Esophagus mucosa (tissue), 1 donor: ENCODE measurements around the gene ENTREP1. TPM values are rescaled to one million over a fixed set of nuclear protein-coding genes. Genes with fewer than 3 reads are reported as not detected.
"Not testable (repeated sequence)": the region's sequence is repeated elsewhere in the genome, so short reads cannot be mapped to it uniquely, and the experiment has no call there.

Experiments used
- ATAC-seq: fragments of 200-7000 bp; cut with Tn5 transposase; one replicate; pipeline ENCODE4 v1.9.1; 2020
- total RNA-seq: library from RNA; stranded (reverse); gene quantifications from one replicate; pipeline ENCODE4 v1.2.4, GENCODE V29; 2023
- donor health status: DM: yes; HTN: yes; CAD: no.

The ENTREP1 gene
- total RNA-seq, 1 donor from 2014 or later = 3.5 TPM

DNA sequence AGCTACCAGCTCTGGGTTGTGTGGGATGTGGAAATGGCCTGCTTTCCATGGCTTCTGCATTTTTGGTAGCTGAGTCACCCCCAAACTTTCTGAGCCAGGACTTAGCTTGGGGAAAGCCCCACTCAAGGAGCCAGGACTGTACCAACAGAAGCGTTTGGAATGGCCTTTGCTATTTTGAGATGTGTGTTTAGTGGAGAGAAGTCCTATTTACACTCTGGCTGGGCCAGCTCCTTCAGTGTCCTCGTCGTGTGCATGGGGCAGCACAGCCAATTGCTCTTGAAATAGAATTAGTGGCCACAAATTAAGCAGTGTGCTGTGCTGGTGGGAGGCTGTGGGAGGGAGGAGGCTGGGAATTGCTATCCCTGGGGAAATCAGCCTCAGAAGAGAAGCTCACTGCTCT is 51.6 kb downstream of the ENTREP1 start:
- peak; percentile 50 for ATAC-seq

DNA sequence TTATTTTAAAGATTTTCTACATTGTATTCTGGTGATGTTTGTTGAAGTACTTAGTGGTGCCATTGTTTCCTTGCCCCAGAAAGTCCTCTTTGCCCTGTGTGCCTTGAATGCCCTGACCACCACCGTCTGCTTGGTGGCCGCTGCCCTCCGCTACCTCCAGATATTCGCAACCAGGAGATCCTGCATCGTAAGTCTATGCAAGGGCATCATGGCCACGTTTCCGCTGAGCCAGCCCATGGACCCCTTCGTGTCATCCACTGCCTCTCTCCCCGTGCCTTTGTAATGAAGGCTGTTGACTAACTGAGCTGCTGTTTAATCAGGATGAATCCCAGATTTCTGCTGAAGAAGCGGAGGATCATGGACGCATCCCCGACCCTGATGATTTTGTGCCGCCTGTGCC is 52.3 kb downstream of the ENTREP1 start:
- no peak for ATAC-seq

- ATAC-seq = no peak
These were observed 53.0 kb downstream of the ENTREP1 start for GRCh38 chr9:69377981-69378380.

- ATAC-seq = peak; percentile 76
These were observed 54.4 kb downstream of the ENTREP1 start for GRCh38 chr9:69379270-69379982.

DNA sequence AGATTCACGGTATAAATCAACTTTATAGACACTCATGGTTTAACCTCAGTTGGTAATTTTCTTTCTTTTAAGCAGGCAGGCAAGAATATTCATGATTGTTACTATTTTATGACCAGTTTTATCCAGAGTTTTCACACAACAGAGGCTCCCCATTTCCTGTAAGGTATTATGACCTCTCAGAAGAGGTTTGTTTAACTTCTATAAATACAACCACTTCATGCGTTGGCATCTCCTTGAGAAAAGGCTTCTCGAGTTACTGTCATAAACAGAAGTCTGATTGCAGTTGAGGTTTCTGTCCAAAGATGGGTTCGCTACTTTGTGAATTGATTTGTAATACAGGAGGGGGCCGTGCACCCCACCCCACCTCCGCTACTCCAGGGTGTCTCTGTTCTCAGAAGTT is 55.3 kb downstream of the ENTREP1 start:
- ATAC-seq = no peak

DNA sequence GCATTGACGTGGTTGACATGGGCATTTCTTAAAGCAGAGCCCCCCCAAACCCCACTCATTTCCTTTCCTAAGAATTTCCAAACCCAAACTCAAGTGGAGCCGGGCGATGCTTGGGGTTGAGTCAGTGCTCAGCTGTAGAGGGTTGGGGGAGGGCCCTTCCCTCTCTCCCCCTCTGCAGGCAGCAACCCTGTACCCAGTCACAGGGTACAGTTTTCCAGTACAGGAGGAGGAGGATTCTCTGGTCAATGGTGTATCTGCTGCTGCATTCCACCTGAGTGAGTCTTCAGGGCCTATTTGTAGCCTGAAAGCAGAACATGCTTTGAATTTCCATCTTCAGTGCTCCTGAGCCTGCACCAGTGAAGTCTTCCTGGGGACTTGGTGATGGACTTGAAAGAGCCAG is 55.8 kb downstream of the ENTREP1 start:
- no peak for ATAC-seq

DNA sequence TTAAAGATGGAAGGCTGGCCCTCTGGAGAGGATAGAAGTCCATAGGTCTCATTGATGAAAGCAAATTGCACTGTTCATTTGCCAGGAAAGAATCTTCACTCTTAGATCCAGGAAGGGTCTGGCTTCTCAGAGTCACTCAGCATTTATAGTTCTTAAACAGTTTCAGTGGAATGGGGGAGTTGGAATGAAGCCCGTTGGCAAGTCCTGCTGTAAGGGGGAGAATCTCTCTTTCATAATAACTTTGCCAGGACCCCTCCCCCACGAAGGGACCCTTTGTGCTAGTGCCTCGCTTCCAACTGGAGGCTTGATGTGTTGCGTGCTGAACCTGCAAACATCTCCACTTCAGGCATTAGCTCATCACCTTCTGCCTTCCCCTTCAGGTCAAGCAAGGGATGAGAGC is 57.1 kb downstream of the ENTREP1 start:
- ATAC-seq = no peak

DNA sequence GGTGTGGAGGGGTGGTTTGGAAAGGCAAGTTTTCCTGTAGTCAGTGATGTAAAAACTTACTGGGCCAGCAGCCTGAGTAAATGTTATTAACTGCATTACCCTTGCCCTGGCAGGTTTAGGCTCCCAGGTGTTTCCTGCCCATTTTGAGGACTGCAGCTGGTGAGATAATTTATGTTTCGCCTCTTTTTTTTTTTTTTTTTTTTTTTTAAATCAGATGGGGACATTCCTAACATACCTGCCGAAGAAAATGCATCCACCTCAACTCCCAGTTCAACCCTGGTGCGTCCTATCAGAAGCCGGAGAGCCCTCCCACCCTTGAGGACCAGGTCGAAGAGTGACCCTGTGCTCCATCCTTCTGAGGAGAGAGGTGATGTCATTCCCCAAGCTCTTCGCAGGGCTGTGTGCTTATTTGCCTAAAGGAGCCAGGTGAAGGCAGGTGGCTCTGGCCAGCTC is 60.6 kb downstream of the ENTREP1 start:
- ATAC-seq = no peak

DNA sequence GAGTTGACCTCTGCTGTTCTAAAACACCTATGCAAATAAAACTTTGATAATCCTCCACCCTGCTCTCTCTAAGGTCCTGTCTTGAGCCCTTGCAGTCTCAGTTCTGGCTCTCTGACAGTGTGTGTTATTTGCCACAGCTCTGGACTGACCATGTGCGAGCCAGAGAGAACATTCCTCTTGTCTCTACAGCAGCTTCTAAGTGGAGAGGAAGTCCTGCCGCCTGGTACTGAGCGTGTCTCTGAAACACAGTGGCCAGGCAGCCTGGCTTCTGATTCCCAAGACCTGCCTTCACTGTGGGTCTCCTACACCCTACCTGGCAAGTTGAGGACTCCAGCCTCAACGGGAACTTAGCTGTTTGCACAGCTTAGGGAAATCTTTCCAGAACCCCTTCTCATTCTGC is 61.6 kb downstream of the ENTREP1 start:
- ATAC-seq = no peak

GRCh38 chr9:69388596-69388995 is 63.6 kb downstream of the ENTREP1 start:
- no peak for ATAC-seq

- ATAC-seq = no peak
These were observed 64.5 kb downstream of the ENTREP1 start for GRCh38 chr9:69389437-69389995.

DNA sequence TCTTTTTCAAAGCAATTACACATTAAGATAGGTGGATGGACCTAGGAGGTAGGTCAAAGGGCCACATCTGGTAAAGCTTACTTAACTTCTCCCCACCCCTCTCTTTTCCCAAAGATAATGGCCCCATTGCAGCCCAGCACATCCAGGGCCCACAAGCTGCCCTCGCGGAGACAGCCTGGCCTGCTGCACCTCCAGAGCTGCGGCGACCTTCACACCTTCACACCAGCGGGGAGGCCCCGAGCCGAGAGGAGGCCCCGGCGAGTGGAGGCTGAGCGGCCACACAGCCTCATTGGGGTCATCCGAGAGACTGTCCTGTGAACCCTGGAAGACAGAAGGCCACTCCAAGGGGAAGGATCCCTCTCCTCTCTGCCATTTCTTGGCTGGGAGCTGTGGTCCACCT is 66.5 kb downstream of the ENTREP1 start:
- no peak for ATAC-seq

- no peak for ATAC-seq
These were observed 66.9 kb downstream of the ENTREP1 start for GRCh38 chr9:69391946-69392345.

GRCh38 chr9:69392826-69393225 is 67.8 kb downstream of the ENTREP1 start:
- ATAC-seq = no peak

- no peak for ATAC-seq
These were observed 68.4 kb downstream of the ENTREP1 start for GRCh38 chr9:69393425-69393824.

DNA sequence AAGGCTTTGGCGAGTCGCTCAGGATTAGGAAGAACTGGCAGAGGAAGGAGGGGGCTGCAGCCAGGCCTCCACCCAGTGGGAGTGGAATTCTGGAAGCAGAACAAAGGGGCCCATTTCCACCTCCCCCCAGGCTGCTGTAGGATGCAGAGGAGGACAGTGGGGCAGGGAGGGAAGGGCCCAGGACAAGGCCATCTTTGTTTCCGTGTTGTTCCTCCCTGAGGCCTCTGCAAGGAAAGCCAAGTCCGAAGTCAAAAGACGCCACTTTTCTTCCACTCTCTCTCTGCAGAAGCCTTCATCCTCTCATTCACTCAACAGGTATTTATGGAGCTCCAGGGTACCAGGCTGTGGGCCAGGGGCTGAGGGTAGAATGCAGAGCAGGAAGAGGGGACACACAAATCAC is 70.7 kb downstream of the ENTREP1 start:
- no peak for ATAC-seq

DNA sequence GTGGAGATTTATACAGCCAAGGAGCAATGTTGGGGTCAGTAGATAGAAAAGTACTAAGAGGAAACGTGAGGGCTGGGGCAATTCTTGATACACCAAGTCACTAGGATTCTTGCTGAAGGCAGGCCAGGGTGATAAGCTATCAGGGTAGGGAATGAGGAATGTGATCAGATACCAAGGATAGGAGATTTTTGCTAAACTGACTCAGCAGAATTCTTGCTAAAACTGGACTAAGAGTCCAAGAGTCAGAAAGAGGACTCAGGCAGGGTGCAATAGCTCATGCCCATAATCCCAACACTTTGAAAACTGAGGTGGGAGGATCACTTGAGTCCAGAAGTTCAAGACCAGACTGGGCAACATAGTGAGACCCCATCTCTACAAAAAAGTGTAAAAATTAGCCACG is 71.7 kb downstream of the ENTREP1 start:
- ATAC-seq = no peak

DNA sequence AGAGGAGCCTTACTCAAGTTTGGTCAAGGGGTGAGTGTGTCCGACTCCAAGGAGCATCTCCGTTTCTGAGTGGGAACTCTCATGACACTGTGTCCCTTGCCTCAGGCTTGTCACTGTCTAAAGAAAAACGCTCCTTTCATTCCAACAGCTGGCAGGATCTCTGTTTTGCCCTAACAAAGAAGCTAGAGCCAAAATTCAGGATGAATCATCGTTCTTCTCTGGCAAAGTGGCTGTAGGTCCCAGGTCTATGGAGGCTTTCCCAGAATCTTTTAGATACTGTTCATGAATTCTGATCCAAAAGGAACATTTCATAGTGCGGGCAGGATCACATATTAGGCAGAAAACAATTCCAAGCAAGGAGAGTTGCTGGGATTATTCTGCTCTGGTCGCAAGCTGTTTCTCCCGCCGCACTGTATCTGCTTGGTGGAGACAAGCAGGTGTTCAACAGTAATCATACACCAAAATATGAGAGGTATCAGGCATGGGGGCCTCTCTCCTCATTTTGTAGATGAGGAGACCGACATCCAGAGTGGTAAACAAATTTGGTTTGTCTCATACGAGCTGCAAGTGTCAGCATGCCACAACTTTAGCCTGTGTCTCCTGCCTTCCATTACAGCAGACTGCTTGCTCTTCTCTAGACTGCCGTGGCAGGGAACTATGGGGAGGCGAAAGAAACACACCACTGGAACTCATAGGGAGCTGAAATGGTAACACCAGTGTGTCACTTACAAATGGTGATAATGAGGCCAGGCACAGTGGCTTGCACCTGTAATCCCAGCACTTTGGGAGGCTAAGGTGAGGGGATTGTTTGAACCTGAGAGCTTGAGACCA is 72.6 kb downstream of the ENTREP1 start:
- no peak for ATAC-seq

GRCh38 chr9:69400470-69400869 is 75.5 kb downstream of the ENTREP1 start:
- peak; percentile 88 for ATAC-seq

- not testable (repeated sequence) for ATAC-seq
These were observed 84.9 kb downstream of the ENTREP1 start for GRCh38 chr9:69409936-69410335.

DNA sequence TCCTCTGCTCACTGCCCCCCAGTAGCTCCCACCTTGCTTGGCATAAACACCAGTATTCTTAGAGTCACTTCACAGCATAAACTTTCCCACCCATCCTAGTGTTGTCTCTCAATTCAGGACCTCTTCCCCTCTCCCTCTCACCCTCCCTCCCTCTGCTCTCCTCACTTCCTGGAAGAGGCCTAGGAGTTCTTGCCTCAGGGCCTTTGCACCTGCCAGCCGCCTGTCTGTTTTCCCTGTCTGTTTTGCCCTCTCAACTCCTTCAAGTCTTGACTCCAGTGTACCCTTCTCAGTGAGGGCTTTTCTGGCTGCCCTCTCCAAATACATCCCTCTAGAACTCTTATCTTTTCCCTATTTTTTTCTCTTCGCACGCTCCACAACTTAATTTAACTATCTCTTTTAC is 86.2 kb downstream of the ENTREP1 start:
- no peak for ATAC-seq

GRCh38 chr9:69411931-69412740 is 87.1 kb downstream of the ENTREP1 start:
- no peak for ATAC-seq

DNA sequence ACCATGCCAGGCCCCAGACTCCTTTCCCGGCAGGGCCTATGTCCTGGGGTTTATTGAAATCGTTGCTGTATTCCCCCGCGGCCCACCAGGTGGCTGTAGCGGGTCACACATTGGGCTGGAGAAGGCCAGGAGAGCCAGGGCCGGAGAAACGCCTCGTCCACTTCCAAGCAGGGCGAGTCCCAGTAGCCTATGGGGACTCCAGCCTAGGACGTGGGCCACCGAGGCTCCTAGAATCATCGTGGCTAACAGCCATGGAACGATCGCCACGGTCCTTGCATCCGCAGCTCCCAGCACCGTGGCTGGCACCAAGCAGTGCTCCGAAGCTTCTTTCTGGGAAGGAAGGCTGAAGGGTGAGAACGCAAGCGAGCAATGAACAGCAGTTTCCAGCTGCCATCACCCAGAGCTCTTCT is 87.7 kb downstream of the ENTREP1 start:
- peak; percentile 20 for ATAC-seq
